HepG2 (cell line): ENCODE measurements around the gene CDC14B. TPM values are rescaled to one million over a fixed set of nuclear protein-coding genes. Genes with fewer than 3 reads are reported as not detected.
A peak's percentile ranks its signal among the peaks of the same experiment; 100 is the strongest.

Experiments
- ARNT ChIP-seq: fragments of 450-650 bp; IDR thresholded peaks from 2 replicates; pipeline ENCODE4 v1.6.1; 2017
- ATF5 ChIP-seq: sonication (generic); formaldehyde crosslinking; IDR thresholded peaks from 2 replicates; pipeline ENCODE4 v1.4.0; 2020; ENCODE audit warnings: mild to moderate bottlenecking, low read depth, missing genetic modification reagents
- CHD4 ChIP-seq: fragments of 200-600 bp; sonication (generic); IDR thresholded peaks from 2 replicates; pipeline ENCODE4 v1.7.0; 2017; ENCODE audit warnings: mild to moderate bottlenecking, low read length, borderline replicate concordance
- HOXD1 ChIP-seq: sonication (generic); formaldehyde crosslinking; IDR thresholded peaks from 2 replicates; pipeline ENCODE4 v1.5.0; 2020; ENCODE audit warnings: missing genetic modification reagents
- IRF2 ChIP-seq: IDR thresholded peaks from 2 replicates; pipeline ENCODE4 v1.6.1; 2018; ENCODE audit warnings: missing genetic modification reagents, missing compliant biosample characterization
- KIAA2018 ChIP-seq: sonication (generic); formaldehyde crosslinking; IDR thresholded peaks from 2 replicates; pipeline ENCODE4 v1.5.0; 2020; ENCODE audit warnings: mild to moderate bottlenecking, missing genetic modification reagents, borderline replicate concordance
- MXI1 ChIP-seq: IDR thresholded peaks from 3 replicates; pipeline ENCODE4 v1.6.1; 2012; ENCODE audit warnings: low read depth, low read length, inconsistent platforms, borderline replicate concordance
- NCOA5 ChIP-seq: sonication (generic); formaldehyde crosslinking; IDR thresholded peaks from 2 replicates; pipeline ENCODE4 v1.4.0; 2020; ENCODE audit warnings: missing genetic modification reagents
- NFE2 ChIP-seq: sonication (generic); formaldehyde crosslinking; IDR thresholded peaks from 2 replicates; pipeline ENCODE4 v1.4.0; 2020; ENCODE audit warnings: missing genetic modification reagents
- ZFP91 ChIP-seq: sonication (generic); formaldehyde crosslinking; IDR thresholded peaks from 2 replicates; pipeline ENCODE4 v1.9.0; 2022; ENCODE audit warnings: missing genetic modification reagents, mild to moderate bottlenecking, borderline replicate concordance
- ZMYM2 ChIP-seq: sonication (generic); formaldehyde crosslinking; IDR thresholded peaks from 2 replicates; pipeline ENCODE4 v1.8.0; 2022; ENCODE audit warnings: mild to moderate bottlenecking, missing genetic modification reagents
- ZNF121 ChIP-seq: sonication (generic); formaldehyde crosslinking; IDR thresholded peaks from 2 replicates; pipeline ENCODE4 v1.5.0; 2020; ENCODE audit warnings: mild to moderate bottlenecking, missing genetic modification reagents
- ZNF180 ChIP-seq: sonication (generic); formaldehyde crosslinking; IDR thresholded peaks from 2 replicates; pipeline ENCODE4 v1.4.0; 2020; ENCODE audit warnings: low read depth, missing genetic modification reagents, borderline replicate concordance
- ZNF224 ChIP-seq: sonication (generic); formaldehyde crosslinking; IDR thresholded peaks from 2 replicates; pipeline ENCODE4 v1.5.0; 2020; ENCODE audit warnings: mild to moderate bottlenecking, missing genetic modification reagents
- ZNF704 ChIP-seq: sonication (generic); formaldehyde crosslinking; IDR thresholded peaks from 2 replicates; pipeline ENCODE4 v1.8.1; 2023; ENCODE audit warnings: mild to moderate bottlenecking, inconsistent platforms, moderate library complexity, missing genetic modification reagents, borderline replicate concordance
- ZNF747 ChIP-seq: sonication (generic); formaldehyde crosslinking; IDR thresholded peaks from 2 replicates; pipeline ENCODE4 v1.8.1; 2023; ENCODE audit warnings: missing genetic modification reagents, mild to moderate bottlenecking, borderline replicate concordance
- ZNF784 ChIP-seq: sonication (generic); formaldehyde crosslinking; IDR thresholded peaks from 2 replicates; pipeline ENCODE4 v1.5.1; 2020; ENCODE audit warnings: missing genetic modification reagents, mild to moderate bottlenecking, borderline replicate concordance
- polyA plus RNA-seq, 8 experiments: library from polyadenylated mRNA; depleted of rRNA in 3 of 8; stranded (reverse) in 7 of 8; unstranded in 1 of 8; fragments of >200 nt; fragmentation: Illumina TruSeq in 4 of 8; extraction: Trizol in 4 of 8; gene quantifications; 2 replicates each; pipeline versions ENCODE4 v1.2.1 to v1.2.3, GENCODE V29; 2011 to 2016; ENCODE audit warnings: low read depth in 4 of 8, missing spikeins in 1 of 8, mixed read lengths in 1 of 8; ENCODE audit not compliant: insufficient read depth in 1 of 8
- total RNA-seq, 5 experiments: library from RNA; depleted of rRNA; stranded (reverse); fragments of >200 nt; fragmentation: Illumina TruSeq; extraction: Trizol; gene quantifications; 2 replicates each; pipeline ENCODE4 v1.2.3, GENCODE V29; 2016; ENCODE audit warnings: low read depth in 1 of 5

The CDC14B gene
- total and polyA plus RNA-seq, 2 of the 13 experiments (the other 11 are each of a cell fraction or from before 2014, with no cell fraction given) = 25.8 to 33.3 TPM

- TF ChIP-seq ARNT (no peak), KIAA2018 (CRISPR knock-in tag) (no peak), ZNF121 (no peak), MXI1 (no peak), ZNF180 (CRISPR knock-in tag) (no peak), ZMYM2 (CRISPR knock-in tag) (no peak), ATF5 (CRISPR knock-in tag) (no peak), ZFP91 (no peak; the same call in 1 of the 2 replicates), CHD4 (no peak), IRF2 (CRISPR knock-in tag) (no peak), NFE2 (CRISPR knock-in tag) (no peak), ZNF747 (CRISPR knock-in tag) (no peak), ZNF224 (CRISPR knock-in tag) (no peak), NCOA5 (no peak), ZNF784 (CRISPR knock-in tag) (no peak; the same call in 1 of the 2 replicates), ZNF704 (no peak), HOXD1 (CRISPR knock-in tag) (0 out of 2 replicates have a peak, but pooled peaks have one; percentile 31)
These were observed 35.0 kb upstream of the CDC14B start (continued) for GRCh38 chr9:96654450-96655197.
